GM18951 (cell line): Measurements from ENCODE around the gene PRG2.

Experiments used
- POLR2A ChIP-seq: IDR thresholded peaks from 4 replicates; pipeline ENCODE4 v1.6.1; 2011; ENCODE audit warnings: mild to moderate bottlenecking; ENCODE audit not compliant: insufficient read length, insufficient read depth; ENCODE audit errors: extremely low read depth
- in situ Hi-C: fragments of 300-500 bp; cut with MboI; formaldehyde crosslinking; loops from one replicate; pipeline ENCODE4 v1.12.0; 2022; ENCODE audit warnings: low sequenced_read_pairs, mixed read lengths, inconsistent platforms; ENCODE audit not compliant: unreplicated experiment

The PRG2 gene

DNA sequence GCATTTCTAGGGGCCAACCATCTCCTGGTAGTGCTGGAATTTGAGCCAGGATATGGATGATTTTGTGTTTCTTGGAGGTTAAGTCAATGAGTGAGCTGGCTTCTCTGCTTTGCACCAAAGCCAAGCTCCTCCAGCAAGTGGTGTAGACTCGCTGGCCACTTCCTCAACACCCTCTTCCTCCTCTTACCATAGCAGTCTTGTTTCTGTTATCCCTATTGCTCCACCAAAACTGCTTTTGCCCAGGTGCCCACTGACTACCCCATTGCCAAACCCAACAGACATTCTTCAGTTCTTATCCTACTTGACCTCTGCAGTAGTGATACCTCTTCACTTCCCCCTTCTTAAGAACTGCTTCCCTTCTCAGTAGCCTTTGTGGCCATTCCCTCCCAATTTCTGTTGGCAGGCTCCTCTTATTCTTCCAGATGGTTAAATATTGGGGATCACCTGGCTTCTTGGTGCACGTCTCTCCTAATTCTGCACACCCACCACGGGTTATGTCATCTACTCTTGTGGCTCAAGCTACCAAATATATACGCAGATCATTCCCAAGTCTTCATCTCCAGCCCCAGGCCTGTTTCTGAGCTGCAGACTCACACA, 7.0 kb upstream of the PRG2 start:
- TF ChIP-seq POLR2A = no peak
- in situ Hi-C loops = no loop called here

DNA sequence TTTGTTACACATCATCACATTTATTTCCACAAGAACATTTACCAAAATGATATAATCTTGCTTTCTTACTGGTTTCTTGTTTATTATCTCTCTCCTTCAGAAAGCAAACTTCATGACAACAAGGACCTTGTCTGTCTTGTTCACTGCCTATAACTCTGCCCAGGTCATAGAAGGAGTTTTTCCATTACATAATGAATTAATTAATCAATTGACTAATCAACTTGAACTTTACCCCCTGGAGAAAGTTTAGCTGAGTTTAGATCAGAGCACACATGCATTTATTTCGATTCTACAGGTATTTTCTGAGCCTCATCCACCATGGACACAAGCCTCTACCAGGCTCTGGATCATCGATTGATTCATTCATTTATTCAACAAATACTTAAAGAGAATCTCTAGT, 6.3 kb upstream of the PRG2 start:
- no peak for TF ChIP-seq POLR2A
- in situ Hi-C loops = no loop called here

DNA sequence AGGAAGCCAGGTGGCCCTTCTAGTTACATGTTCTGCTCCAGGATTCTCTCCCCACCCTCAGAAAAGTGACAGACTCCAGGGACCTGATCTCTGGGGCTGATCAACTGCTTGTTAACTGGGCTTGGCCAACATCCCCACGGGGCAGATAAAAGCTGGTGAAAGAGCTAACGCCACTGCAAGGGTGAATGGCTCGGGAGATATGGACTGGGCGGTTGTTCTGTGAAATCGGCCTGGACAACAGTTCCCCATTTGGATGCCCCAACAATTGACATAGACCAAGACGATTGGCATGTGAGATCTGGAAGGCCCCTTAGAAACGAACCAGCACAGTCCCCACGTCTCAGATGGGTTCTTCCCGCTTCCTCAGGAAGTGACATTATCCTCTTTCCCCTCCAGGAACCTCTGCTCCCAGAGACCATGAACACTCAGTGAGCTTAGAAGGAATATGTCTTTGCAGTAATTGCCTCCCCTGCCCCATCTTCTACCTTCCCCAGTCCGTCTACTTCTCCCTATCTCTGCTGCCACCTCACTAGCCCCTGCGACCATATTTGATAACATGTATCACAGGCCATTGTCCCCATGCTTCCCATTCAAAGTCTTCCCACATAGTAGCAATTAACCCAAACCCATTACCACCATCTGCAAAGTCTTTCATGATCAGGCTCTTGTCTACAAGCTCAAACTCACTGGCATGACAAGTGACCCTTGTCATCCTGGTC, 5.6 kb upstream of the PRG2 start:
- in situ Hi-C loops = no loop called here
- TF ChIP-seq POLR2A = no peak

DNA sequence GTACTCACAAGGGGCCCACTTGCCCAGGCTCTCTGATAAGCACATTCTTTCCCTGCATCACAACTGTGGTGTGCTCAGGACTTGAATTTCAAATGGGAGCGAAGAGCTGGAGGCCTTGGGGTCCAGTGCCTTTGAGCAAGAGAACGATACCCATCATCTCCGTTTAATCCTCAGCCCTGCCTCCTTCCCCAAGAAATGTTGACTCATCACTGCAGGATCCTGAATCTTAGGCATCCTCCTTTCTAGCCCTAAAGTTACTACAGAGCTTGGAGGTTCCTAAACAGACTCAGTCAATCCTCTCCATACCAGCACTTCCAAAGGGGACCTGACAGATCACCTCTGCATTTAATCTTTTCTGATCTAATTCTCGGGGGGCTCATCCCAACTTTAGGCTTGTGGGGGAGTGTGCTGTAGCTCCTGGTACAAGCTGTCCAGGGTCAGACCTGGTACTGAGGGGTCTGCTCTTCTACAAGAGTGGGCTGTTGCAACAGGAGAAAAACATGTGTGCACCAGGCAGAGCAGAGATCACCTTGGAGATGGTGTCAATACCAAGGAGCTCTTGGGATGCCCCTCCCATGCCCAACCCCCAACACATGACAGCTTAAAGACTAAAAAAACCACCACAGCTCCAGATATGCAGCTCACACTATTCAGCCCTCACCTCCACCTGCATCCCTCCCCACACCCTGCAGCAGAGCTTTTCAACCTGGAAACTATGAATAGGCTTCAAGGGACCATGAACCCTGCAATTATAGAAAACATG, 3.9 kb upstream of the PRG2 start:
- TF ChIP-seq POLR2A = no peak
- in situ Hi-C loops = no loop called here

DNA sequence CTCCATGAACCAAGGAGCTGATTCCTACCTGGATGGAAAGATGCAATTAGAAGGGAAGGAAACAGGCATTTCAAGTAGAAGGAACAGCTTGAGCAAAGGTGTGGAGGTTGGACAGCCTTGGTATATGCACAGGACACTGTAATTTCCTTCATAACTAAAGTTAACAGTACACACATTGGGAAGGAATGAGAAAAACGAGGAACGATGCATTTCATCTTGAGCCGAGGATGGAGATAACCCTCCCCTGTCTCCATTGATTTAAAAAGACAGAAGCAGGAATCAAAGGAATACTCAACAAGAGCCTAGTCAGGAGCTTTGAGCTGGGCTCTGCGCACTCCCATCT, 2.3 kb upstream of the PRG2 start:
- in situ Hi-C loops = no loop called here
- no peak for TF ChIP-seq POLR2A

DNA sequence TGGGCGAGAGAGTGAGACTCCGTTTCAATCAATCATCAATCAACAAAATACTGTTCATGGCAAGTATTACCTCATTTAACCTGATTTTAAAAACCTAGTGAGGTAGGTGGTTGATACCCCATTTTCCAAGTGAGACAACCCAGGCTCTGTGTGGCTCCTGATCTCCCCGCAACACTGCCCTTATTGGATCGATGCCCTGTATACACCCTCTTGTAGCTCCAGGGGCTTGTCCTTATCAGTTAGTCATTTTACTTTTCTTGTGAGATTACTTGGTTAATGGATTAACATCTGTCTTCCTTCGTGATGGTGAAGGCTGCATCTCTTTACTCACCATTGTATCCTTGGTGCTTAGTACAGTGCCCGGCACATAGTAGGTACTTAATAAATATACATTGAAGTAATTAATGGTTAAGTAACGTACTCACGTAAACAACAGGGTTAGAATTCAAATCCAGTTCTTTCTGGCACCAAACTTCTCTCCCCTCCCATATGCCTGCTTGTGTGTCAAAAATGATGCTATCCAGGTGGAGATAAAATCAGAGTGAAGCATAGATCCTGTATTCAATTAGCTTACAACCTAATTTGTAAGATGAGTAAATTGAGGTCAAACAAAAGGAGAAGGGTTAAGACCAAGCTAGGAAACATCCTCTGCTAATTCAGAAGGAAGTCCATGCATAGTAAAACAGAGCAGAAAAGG, 1.8 kb upstream of the PRG2 start:
- in situ Hi-C loops = no loop called here
- no peak for TF ChIP-seq POLR2A

DNA sequence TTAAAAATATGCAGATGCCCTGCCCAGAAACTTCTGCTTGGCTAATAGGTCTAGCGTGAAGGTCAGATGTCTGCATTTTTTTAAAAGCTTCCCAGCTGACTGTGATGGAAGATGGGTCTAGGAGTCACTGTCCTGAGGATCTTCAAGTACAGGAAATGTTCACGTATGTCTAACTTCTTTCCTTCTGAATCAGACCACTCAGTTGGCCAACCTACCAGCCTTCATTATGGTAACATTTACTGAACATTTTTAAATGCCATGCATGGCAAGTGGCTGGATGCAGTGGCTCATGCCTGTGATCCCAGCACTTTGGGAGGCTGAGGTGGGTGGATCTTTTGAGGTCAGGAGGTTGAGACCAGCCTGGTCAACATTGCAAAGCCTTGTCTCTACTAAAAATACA, 1.1 kb upstream of the PRG2 start:
- in situ Hi-C loops = no loop called here
- TF ChIP-seq POLR2A = no peak

DNA sequence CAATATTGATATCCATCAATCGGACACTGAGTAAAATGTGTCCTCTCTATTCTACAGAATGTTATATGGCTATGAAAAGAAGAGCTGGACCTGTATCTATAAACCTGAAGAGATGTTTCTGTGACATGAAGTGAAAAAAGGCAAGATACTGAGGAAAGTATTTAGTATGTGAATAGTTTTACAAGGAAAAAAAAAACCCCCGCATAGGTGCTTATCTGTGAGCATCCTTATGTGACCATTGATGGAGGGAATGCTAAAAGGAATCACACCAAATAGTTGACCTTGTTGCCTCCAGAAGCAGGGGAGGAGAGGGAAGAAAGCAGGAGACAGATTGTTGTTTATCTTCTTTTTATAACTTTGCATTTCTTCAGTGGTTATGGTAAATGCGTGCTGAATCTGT, 661 bp upstream of the PRG2 start:
- TF ChIP-seq POLR2A = no peak
- in situ Hi-C loops = no loop called here

DNA sequence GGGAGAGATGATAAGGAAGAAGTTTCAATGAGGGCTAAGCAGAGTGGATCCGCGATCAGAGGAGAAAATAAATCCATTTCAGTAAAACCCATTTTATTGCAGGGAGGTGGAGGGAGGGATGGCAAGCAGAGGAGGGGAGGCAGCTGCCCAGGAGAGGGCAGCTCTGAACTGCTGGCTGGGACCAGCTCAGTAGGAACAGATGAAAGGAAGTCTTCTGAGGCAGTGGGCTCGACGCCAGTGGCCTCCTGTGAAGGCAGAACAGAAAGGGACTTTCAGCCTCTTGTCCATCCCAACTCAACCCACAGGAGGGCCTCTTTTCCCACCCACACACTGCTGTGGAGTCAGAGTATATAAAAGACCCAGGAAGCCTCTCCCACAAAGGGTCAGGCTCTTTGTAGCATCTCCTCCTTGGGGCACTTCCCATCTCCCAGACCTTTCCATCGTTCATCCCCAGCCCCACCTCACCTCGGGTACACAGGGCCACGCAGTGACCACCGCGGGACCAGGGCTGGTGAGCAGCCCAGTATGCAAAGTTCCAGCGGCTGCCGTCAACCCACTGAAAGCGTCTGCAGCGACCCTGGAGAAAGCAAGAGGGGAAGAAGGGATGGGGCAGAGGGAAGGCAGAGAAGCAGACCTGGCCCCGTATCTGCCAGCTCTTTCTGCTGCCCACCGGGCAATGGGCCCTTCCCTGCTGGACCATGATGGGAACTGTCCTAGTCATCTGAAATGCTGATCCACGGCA, 3.0 kb downstream of the PRG2 start:
- TF ChIP-seq POLR2A = no peak
- in situ Hi-C loops = no loop called here

DNA sequence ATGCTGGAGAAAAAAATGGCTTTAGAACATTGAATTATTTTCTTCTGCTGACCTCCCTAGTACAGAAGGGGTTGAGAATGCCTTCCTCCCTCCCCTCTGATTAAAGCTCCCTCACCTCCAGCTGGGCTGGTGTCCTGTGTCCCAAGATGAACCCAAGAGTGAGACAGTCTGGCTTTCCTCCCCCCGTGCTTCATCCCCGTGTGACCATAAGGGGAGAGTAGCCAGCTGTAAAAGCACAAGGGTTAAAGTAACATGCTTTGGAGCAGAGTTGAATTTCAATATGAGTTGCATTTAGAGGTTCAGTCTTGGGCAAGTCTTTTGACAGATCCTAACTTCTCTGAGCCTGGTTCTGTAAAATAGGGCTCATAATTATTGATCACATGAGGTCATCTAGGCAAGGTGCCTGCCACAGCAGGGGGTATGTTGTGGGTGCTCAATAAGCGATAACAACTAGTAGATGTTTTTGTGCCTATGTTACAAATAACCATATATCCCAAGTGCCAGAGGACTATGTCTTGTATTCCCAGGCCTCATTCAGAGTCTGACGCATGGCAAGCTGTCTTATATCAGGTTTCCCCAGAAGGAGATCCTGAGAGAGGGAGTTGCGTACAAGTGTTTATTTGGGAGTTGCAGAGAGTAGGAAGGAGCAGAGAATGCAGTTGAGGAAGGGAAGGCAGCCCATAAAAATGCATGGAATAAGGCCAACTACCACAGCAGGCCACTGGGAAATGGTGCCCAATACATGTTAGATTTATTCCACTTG, 4.1 kb downstream of the PRG2 start:
- no peak for TF ChIP-seq POLR2A
- in situ Hi-C loops = no loop called here

DNA sequence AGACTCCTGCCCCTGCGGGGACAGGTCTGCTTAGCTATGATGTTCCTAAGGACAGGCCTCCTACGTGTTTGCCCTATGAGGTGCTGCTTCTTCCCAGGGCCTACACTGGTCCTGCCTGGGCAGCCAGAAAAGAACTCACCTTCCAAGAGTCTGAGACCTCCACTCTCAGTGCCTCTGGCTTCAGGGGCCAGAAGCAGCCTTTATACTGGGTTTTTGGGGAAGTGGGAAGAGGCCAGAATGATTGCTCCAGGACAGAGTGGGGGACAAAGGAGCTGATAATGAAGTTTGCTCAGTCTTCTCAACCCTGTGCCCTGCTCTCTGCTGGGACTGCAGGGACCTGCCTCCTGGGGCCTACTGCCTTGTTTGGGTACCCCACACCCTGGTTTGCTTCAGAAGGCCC, 9.5 kb downstream of the PRG2 start, which contains the start of gene PRG3:
TSS of gene PRG3 (minus strand) at position 176 of the 400 bp plus-strand sequence. CDS start 442 bp downstream, outside the sequence.
- no peak for TF ChIP-seq POLR2A
- in situ Hi-C loops = no loop called here

DNA sequence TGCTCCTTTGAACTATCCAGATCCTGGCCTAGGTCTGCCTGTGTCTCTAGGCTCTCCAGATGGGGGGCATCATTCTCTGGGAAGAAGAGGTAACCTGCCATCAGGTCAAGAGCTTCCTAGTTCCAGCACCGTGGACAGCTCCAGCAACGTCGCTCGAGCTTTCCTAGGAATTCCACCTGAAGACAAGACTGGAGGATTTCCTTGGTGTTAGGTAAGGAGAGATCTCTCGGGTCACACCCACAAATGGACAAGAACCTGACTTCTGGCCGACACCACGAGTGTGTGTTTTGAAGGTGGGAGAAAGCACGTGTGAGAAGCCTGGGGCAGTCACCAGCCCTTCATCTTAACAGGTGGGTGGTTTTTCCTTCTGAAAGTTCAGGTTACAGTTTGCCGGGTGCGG, 10.7 kb downstream of the PRG2 start:
- TF ChIP-seq POLR2A = no peak
- in situ Hi-C loops = no loop called here
